Measurements from ENCODE around the gene KIZ.

The KIZ gene, protein sequence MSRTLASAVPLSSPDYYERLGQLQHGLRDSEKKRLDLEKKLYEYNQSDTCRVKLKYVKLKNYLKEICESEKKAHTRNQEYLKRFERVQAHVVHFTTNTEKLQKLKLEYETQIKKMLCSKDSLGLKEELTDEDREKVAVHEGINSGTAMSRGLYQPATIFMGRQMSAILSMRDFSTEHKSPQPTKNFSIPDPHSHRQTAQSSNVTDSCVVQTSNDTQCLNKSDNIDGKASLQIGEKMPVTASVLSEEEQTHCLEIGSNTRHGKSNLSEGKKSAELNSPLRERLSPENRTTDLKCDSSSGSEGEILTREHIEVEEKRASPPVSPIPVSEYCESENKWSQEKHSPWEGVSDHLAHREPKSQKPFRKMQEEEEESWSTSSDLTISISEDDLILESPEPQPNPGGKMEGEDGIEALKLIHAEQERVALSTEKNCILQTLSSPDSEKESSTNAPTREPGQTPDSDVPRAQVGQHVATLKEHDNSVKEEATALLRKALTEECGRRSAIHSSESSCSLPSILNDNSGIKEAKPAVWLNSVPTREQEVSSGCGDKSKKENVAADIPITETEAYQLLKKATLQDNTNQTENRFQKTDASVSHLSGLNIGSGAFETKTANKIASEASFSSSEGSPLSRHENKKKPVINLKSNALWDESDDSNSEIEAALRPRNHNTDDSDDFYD

DNA sequence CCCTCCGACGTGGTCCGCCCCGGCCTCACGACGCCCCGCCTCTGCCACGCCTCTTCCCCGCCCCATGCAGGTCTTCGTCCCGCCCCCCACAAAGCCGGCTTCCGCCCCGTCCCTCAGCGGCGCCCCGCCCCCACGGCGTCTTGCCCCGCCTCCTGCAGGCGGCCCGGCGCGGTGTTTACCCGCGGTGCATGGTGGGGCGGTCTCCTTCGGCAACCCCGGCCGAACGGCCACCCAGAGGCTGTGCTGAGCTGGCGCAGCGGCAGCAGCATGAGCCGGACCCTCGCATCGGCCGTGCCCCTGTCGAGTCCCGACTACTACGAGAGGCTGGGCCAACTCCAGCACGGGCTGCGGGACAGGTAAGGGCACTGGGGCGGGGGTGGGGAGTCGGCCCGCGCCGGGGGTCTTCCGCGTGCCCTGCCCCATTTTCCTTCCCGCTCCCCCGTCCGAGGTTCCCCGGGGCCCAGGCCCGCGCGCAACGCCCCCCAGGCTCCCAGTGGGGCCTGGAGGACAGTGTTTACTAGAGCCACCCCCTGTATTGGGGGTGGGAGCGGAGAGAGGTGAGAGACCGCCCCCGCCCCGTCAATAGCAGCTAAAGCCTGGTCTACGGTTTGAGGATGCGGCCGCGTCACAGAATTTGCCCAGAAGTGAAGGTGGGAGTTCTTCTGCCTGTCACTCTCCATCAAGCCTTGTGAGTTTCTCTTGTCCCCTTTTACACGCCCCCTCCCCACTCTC, at the start of gene KIZ:
Gene KIZ, plus strand, starts transcription at position 234 of the 732 bp plus-strand sequence. Its CDS starts 34 bp downstream, at position 268.
- DNase-seq, result peak; percentile 59

DNA sequence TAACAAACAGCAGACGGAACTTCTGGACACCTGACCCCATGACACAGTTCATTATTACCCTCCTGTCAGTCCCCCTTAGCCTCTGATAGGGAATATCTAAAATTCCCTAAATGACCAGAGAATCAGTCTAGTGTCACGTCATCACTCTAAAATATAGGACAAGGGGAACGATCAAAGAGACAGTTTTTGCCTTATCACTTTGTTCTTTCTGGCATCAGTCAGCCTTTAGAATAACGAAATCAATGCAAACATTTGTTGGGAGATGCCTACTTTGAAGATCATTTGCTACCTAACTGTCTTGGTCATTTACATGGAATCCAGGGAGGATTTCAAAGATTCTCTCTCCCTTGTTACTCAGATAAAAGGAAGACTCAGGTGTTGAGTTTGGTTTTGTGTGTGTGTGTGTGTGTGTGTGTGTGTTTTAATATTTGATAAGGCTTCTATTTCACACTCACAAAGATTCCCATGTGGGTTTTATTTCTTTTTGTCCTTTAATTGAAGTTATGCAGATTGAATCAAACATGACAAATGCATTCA, 48.0 kb upstream of the KIZ start:
- no peak for DNase-seq

DNA sequence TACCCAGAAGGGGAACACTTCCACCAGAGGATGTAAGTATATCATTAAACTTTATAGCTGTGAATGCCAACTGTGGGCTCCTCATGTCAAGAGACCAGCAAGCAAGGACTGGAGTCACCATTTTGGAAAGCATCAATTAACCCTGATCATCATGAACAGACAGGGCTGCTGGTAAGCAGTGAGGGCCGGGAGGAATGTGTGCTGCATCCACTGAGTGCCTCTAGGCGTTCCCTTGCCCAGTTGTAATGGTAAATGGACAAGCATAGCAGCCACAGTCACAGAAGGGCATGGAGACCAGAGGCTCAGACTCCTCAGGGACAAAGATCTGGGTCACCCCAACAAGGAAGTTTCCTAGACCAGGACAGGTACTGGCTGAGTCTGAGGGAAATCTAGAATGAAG, 43.3 kb upstream of the KIZ start:
- DNase-seq, result no peak

DNA sequence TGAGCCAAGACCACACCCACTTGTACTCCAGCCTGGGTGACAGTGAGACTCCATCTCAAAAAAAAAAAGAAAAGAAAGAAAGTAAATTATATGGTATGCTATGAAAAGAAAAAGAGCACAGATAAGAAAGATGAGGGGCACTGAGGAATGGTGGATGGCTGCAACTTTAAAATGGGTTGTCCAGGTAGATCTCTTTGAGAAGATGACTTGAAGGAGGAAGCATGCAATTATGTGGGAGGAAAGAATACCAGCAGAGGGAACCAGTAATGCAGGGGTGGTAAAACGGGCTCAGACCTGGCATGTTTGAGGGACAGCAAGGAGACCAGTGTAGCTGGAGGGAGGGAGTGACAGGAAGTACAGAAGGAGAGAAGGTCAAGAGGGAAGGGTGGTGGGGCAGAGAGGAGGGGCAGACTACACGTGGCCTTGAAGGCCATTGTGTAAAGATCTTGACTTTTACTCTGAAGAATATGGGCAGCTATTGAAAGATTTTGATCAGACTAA, 42.0 kb upstream of the KIZ start:
- DNase-seq, result no peak

DNA sequence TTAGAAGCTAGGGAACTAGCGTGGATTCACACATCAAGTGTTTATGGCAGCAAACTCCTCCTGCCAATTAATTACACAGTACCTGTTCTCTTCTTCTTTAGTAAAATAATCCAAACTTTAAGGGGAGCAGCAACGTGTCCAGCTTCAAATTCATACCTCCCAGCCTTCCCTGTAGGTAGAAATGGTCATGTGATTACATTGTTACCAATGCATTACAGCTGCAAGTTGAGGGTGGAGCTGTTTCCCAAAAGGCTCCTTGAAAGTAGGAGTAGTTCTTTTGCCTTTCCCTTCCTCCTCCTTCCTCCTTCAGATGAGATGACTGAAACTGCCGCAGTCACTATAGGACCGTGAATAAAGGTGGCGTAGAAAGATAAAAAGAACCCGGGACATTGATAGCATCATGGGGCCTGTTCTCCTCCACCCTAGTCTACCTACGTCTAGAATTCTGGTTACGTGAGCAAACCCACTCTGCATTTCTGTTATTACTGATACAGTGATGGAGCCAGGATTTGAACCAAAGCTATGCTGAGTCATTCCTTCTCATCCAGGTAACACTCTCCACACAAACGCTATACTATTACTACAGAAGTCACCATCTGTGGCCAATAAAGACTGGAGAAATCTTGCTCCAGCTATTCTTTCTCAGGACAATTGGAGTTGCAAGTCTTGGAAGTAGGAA, 37.9 kb upstream of the KIZ start:
- DNase-seq, result no peak

DNA sequence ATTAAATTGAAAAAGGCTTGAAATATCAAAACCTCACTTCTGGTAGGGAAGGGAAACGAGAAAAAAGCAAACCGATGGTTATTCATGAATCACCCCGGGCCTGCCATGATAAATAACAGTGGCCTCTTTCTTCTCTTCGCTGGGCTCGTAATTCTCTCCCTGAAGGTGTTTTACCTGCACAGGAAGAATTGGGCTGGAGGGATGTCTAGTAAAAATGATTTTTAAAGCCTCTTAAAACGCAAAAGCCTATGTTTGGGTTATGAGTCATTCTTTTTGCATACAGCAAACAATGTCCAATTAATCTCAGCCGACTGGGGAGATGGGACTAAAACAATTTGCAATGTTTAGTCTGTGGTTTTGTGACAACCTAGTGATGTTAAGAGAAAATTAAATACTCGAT, 36.5 kb upstream of the KIZ start:
- DNase-seq, result no peak

DNA sequence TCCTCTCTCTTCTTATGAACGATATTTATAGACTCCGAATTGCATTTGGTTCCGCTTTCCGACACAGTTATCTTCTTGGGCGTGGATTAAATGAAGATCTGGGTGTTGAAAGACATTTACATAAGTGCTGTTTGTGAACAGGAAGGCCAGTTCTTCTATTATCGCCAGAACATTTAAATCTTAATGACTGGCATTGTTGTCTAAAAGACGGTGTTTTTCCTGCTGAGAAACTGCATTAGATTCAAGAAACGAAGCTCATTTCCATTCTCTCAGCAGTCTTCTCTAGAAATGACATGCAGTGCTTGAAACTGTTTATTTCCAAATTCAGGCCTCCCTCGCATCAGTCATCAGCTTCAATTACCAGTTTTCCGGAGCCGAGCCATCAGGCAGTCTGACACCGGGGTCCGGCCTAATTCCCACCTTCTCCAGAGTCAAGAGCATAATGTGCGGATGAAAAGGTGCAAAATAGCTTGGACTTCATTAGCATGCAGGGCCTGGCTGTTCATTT, 35.7 kb upstream of the KIZ start:
- no peak for DNase-seq

DNA sequence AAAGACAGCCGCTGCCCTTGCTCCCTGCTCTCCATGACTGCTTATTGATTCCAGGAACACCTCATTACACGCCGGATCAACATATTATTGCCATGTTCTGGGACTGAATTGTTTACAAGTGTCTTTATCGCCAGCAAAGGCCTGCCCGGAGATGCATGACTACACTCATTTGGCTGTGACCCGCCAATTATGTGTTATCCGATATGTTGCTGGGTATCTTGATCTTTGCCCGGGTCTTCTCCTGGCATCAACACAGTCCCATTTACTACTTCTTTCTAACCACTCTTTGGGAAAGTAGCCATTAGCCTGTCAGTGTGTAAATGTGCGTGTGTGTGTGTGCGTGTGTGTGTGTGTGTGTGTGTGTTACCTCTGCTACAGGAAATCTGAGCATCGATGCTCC, 35.2 kb upstream of the KIZ start:
- DNase-seq, result peak; percentile 26

DNA sequence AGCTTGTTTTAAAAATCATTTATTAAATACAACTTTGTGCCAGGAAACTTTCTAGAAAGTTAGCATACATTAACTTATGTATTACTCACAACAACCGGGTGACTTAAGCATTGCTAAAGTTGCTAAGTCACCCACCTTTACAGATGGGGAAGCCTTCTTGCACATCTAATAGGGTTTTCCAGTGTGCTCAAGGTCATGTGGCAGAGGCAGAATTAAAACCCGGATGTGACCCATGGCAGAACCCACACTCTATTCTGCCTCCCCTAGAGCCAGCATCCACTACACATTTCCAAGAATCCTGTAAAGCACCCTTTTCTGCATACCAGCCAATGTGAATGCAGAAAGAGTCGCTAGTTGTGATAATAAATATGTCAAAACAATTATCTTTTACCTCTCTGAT, 33.1 kb upstream of the KIZ start:
- DNase-seq, result no peak

DNA sequence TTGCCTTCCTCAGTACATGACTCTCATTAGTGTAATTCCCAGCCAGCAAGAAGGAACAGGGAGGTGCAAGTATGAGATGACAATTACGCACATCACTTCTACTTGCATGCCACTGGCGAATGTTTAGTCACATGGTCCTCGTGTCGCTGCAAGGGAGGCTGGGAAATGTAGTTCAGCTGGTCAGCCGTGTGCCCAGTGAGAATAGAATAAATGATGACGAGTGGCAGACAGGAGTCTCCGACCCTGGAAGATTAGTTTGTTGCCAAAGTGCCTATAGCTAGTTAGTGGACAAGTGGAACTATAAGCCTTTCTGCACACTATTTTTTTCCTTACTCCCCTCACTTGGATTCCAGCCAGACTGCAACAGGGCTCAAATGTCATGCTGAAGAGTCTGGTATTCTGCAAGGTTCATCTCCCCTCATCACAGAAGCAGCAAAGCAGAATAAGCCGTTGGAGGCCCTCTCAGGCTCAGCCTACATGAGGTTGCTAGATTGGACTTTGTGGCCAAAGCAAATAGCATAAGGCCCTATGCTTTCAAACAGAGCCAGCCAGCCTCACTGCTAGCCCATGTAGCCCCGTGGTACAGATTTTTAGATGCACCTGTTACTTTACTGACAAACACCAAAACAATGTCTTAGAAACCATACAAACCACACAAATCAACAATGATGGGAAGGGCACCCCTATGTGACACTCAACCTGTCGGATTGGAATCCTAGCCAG, 29.4 kb upstream of the KIZ start:
- DNase-seq, result no peak

DNA sequence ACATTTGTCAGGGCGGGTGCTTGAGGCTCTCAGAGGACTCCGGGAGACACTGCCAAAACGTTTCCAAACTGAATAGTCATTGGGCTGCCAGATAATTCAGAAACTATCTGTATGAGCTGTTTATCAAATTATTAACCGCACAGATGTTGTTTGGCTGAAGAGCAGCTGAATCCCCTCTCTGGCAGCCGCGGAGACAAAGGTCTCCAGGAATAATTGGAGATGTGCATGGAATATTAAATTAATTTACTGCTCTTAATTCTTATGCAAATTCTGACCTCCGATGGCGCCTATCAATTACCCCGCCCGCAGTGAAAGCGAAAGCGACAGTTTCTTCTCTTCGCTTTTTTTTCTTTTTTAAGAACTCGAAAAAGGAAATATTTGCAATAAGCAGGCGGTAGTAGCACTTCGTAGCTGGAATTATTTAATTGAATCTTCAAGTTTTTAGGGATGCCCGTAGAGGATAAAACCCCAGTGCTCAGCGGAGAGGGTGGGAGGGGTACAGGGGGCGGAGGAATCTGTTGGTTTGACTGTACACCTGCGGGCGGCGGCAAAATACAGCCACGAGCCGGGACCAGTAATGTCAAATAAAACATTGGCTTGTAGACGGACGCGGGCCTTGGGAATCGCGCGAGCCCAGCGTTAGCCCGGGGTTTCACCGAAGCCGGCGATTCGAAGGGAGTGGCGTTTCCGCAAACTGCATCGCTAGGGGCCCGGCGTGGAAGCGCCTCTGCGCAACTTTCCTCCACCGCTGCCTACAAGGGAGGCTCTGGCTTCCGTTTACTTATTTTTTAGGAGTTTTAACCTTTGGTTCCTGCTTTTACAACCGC, 25.9 kb upstream of the KIZ start:
- DNase-seq, result no peak

DNA sequence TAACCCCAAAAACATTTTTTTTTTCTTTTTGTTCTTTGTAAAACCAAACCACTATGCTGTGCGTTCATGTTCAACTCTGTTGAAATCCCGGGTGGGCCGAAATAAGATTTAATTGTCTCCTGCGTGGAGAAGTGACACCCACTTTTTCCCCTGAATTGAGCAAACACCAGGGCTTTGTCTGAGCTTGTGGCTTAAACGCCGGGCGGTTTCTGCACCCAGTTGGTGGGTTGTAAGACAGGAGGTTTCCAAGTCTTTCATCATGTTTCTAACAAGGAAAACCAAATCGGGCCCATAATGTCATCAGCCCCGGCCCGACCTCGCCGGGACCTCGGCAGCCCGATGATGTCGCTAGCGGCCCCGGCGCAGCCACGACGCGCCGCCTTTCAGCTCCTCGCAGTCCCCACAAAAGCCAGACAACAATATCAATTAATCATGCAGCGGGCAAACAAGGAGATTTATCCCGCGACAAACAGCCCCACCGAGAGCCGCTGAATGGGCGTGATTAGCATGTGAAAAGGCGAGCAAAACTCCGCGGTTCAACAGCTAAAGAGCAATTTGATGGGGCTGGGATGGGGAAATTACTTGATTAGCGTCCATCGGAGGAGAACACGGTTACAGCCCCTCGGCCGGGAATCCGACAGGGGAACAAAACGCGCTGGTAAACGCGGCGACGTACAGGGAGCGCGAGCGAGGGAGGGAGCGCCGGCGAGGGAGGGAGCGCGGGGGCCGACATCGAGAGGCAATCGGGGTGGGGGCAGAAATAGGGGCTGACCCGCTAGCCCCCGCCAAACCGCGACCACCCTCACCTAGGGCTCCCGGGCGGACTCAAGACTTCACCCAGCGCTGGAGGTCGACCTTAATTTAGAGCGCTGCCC, 25.1 kb upstream of the KIZ start:
- no peak for DNase-seq

DNA sequence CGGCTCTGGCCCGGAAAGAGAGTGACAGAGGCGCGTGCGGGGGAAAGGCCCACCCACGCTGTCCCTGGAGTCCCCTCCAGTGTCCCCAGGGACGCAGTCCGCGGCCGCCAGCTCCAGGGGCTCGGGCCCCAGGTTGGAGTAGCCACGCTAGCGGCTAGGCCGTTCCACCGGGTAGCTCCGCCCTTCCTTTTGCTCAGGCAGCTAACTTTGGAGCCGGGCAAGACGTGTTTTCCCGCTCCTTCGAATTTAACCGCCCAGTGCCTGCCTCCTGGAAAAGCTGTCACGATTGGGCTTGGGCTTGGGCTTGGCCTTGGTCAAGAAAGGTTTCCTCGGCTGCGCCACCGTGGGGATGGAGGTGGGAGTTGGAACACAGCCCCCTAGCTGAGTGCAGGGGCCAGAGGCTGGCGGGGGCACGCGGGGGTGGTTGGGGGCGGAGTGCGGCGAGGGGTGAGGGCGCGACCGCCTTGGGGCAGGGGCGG, 24.4 kb upstream of the KIZ start:
- DNase-seq, result no peak

DNA sequence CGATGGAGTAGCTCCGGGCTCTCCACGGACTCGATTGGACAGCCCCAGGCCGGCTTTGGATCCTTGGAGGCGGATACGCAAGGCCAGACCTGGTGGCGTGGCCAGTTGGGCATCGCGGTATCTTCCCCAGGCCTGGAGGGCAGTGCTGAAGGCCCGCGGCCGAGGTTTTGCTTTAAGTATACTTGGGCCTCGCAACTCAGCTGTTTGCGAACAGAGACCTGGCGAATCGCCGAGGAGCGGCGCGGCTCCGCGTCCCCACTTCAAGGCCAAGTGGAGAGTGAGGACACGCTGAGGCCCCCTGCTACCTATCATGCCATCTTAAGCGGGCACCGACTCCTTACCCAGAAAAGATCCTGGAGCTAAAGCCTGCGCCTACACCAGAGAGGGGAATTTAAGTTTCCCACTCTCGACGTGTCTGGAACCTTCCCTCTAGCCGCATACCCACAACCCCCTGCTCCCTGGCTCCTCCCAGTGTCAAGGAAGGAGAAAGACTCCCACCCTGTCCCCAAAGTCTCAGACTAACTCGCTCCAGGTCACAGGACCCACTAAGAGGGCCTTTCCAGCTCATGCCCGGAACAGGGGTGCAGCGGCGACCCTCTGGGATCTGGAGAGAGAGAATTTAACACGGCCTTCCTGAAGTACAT, 23.8 kb upstream of the KIZ start:
- no peak for DNase-seq

DNA sequence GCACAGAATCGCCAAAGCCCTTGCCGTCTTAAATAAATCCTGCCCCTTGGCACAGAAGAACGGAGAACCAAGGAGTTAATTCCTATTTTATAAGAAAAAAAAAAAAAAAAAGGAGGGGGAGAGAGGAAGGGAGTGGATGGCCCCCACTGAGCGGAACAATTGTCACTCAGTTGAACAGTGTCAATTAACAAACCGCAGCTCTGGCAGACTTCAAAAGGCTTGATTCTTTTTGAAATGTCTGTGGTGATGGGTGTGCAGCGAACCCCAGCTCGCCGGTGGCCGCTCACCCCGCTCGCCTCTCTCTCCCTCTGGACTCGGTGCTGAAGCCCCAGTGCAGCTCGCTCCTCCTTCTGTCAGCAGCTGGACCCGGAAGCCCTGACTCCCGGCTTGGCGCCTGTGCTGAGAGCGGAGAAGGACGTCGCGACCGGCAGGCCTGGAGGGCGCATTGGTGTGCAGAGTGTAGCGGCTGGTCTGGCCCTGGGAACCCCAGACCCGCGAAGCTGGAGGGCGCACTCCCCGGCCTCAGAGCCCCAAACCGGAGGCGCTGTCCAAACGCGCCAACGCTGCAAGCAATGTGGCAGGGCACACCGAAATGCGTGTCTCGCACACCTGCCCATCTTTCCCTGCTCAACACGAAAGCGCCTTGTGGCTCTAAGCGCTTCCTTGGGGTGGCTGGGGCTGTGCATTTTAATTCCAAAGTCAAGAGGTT, 23.1 kb upstream of the KIZ start:
- DNase-seq, result no peak

DNA sequence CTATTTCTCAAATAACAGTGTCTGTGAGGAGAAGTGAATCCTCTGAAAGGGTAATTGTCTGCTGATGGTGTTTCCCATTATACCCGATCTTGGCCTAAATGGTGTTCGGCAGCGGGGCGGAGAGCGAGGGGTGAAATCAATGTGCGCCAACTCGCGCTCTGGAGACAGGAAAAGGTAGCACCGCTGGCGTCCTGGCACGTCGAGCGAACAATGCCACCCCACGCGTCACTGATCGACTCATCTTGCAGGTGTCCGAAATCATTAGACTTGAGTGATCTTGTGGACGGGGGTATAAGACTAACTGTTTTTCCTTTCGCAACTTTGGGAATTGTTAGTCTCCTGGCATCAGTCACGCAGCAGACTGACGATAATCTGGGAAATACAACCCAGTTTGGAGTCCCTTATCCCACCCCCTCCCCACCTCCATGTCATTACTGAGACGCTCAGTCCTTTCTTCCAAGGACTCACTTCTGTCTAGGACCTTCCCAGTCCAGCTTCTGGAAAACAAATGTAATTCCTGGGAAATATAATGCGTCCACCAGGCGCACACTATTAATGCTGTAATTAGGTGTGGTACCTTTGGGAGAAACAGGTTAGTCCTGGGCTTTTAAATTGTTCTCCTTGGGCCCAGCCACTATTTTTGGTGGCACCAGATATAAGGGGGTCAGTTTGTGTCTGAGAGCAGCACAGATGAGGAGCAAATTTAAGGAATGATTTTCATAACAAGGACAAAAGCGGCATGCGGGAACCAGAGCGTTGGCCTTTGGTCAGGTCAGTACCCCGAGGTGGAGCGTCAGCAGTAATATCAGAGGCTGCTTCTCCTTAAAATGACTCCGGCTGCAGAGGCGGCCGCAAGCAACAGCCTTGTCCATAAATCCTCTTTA, 22.1 kb upstream of the KIZ start:
- no peak for DNase-seq

DNA sequence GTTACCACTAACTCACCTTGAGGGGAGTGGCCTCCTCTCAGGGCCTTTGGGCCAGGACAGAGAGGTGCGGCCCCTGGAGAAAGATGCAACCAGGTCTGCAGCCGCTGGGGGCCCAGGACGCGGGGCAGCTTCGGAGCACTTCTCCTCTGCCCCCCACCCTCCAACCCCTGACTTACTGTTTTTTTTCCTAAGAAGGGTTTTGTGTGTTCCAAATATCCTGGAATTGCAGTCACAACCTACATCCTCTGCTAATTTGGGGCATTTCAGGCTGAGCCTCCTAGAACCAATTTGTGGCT, 21.5 kb upstream of the KIZ start:
- no peak for DNase-seq

DNA sequence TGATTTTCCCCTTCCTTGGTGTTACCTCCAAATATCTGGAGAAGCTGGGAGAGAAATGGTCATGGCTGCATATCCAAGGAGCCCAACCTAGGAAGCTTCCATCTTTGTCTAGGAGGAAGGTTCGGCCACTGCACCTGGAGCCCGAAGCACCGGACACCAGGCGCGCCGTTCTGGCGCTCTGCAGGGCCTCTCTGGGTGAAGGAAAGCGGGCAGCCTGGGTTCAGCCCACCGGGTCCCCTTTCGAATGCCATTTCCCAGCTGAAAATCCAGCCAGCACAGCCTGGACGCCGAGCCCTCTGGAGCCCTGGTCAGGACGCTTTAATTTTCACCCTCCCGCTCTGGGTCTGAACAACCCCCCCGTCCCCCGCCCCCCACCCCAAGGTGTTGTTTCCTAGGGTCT, 21.0 kb upstream of the KIZ start:
- no peak for DNase-seq

All from DMS79 (cell line).